ENCODE data around the gene SLC4A1AP.
A peak's percentile ranks its signal among the peaks of the same experiment; 100 is the strongest.

- peak in 1 of 6 experiments; percentile 15 for TF ChIP-seq CTCF (IDR thresholded peaks at IDR 0.05)
- TF ChIP-seq POLR2A (IDR thresholded peaks at IDR 0.05) = no peak
These were observed 74.1 kb downstream of the SLC4A1AP start for GRCh38 chr2:27737676-27738348.

Data from esophagus squamous epithelium (tissue), 4 donors.